BLaER1 treated with 17β-estradiol and CSF1 and Interleukin-3, amounts not matched to agents 10 nM and 100 nM (cell line): ENCODE results near the gene CLDN25.

Experiments used
- H3K27ac ChIP-seq, 11 experiments: shearing (Covaris generic); formaldehyde crosslinking; 2 replicates each; pipeline ENCODE4 v1.8.1; 2022
- H3K27me3 ChIP-seq, 11 experiments: shearing (Covaris generic); formaldehyde crosslinking; 2 replicates each; pipeline ENCODE4 v1.8.1; 2022
- H3K36me3 ChIP-seq, 11 experiments: shearing (Covaris generic); formaldehyde crosslinking; 2 replicates each; pipeline ENCODE4 v1.8.1; 2022
- H3K4me1 ChIP-seq, 10 experiments: shearing (Covaris generic); formaldehyde crosslinking; 2 replicates each; pipeline ENCODE4 v1.8.1; 2022
- H3K4me2 ChIP-seq, 11 experiments: shearing (Covaris generic); formaldehyde crosslinking; 2 replicates each; pipeline ENCODE4 v1.8.1; 2022
- H3K4me3 ChIP-seq, 10 experiments: shearing (Covaris generic); formaldehyde crosslinking; 2 replicates each; pipeline ENCODE4 v1.8.1; 2022
- H3K9ac ChIP-seq, 11 experiments: shearing (Covaris generic); formaldehyde crosslinking; 2 replicates each; pipeline ENCODE4 v1.8.1; 2022
- H3K9me3 ChIP-seq, 11 experiments: shearing (Covaris generic); formaldehyde crosslinking; replicated peaks in 1 of 11; 2 replicates each; pipeline ENCODE4 v1.8.1; 2022
- H4K20me1 ChIP-seq, 11 experiments: shearing (Covaris generic); formaldehyde crosslinking; 2 replicates each; pipeline ENCODE4 v1.8.1; 2022
- Cebpa-rat ChIP-seq, 11 experiments: shearing (Covaris generic); IDR thresholded peaks; 2 replicates each; pipeline ENCODE4 v1.8.1; 2022

CLDN25 gene

DNA sequence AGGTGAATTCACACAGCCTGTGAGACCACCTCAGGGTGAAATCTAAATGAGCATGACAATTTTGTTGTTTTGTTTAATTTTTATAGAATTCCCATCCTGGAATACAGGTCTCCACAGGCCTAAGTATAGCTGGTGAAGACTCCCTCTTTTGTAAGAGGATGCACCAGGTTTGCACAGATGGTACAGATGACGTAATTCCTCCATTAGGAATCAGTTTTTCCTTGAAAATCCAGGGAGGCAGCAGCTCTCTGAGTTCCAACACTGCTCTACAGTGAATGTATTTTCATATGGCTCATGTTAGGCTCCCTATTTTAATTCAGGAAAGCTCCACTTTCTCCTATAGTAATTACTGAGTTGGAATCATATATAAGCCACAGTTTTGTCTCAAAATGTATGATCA lies 48.6 kb downstream of the CLDN25 start:
- no peak overlapping the region for H3K4me3 ChIP-seq
- H3K36me3 ChIP-seq = peaks cover 52 to 99% (median 83%) of the 10 kb centered on the region in 11 experiments
- no peaks in the 10 kb centered on the region for H3K4me1 ChIP-seq
- no peak overlapping the region for H3K9ac ChIP-seq
- TF ChIP-seq Cebpa-rat (IDR thresholded peaks at IDR 0.05) = no peak
- H3K4me2 ChIP-seq = no peak overlapping the region
- H4K20me1 ChIP-seq = no peaks in the 10 kb centered on the region
- no peak overlapping the region for H3K27ac ChIP-seq
- H3K27me3 ChIP-seq = no peaks in the 10 kb centered on the region
- H3K9me3 ChIP-seq = peaks cover 0 to 16% (median 9%) of the 10 kb centered on the region in 11 experiments; a peak in 13 of 22 replicates

DNA sequence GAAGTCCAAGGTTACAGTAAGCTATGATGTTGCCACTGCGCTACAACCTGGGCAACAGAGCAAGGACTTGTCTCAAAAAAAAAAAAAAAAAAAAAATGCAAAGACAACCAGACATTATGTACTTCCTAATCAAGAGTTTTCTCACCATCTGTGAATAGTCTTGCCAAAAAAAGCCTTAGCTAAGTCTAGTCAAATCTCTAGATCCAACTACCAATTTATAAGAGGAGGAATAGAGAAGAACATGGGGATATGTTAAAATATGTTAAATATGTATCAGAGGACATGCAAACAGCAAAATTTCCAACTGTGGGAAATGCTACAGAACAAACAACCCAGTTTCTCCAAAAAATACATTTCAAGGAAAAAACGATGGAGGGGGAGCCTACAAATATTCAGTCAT lies 50.2 kb downstream of the CLDN25 start:
- peaks cover 0 to 13% (median 9%) of the 10 kb centered on the region in 11 experiments; a peak in 13 of 22 replicates for H3K9me3 ChIP-seq
- no peak for TF ChIP-seq Cebpa-rat (IDR thresholded peaks at IDR 0.05)
- H3K27me3 ChIP-seq = no peaks in the 10 kb centered on the region
- H4K20me1 ChIP-seq = no peaks in the 10 kb centered on the region
- H3K4me3 ChIP-seq = no peak overlapping the region
- no peak overlapping the region for H3K9ac ChIP-seq
- H3K27ac ChIP-seq = no peak overlapping the region
- peaks cover 46 to 99% (median 81%) of the 10 kb centered on the region in 11 experiments for H3K36me3 ChIP-seq
- no peaks in the 10 kb centered on the region for H3K4me1 ChIP-seq
- no peak overlapping the region for H3K4me2 ChIP-seq
